Activated CD4-positive, alpha-beta T cell treated with anti-CD3 and anti-CD28 coated beads, Interleukin-2, Interleukin-6, amounts not matched to agents 100 ng/mL and 50 ng/mL, durations not matched to agents 16 hours and 8 hours (primary cell): ENCODE measurements around the gene CHD5.
"Not testable (repeated sequence)": the region's sequence is repeated elsewhere in the genome, so short reads cannot be mapped to it uniquely, and the experiment has no call there.

ENCODE experiments used
- DNase-seq: peaks from one replicate; pipeline ENCODE4 v3.0.0-alpha.2; 2020

The CHD5 gene

DNA sequence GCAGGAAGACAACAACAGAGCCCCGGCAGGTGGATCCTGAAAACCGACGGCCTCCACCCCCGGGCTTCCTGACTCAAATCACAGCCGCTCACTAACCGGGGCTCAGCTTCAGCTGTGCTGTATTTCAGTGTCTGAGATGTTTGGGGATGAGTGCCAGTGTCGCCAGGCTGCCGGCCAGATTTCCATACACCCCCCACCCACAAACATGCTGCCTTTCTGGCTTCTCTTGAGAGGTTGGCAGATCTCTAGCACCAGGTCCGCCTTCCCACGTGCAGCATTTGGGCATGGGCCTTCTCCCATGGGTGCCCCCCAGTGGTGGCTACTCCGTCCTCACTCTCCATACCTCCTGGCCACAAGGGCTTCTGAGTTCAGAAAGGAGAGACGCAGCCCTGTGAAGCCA is 99.7 kb downstream of the CHD5 start:
- no peak for DNase-seq

DNA sequence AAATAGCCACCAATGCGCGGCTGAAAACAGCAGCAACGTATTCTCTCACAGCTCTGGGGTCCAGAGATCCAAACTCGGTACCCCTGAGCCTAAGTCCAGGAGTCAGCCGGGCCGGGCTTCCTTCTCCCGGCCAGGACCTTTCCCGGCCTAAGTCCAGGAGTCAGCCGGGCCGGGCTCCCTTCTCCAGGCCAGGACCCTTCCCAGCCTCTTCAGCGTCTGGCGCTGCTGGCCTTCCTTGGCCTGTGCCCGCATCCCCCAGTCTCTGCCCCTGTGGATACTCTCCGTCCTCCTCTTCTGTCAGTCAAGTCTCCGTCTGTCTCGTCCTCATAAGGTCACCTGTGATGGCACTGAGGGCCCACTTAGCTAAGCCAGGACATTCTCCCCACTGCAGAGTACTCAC is 102.2 kb downstream of the CHD5 start:
- DNase-seq: no peak

- DNase-seq: no peak
Measured at GRCh38 chr1:6077506-6077905, 102.6 kb downstream of the CHD5 start.

- DNase-seq: not testable (repeated sequence)
Measured at GRCh38 chr1:6077061-6077460, 103.1 kb downstream of the CHD5 start.

DNA sequence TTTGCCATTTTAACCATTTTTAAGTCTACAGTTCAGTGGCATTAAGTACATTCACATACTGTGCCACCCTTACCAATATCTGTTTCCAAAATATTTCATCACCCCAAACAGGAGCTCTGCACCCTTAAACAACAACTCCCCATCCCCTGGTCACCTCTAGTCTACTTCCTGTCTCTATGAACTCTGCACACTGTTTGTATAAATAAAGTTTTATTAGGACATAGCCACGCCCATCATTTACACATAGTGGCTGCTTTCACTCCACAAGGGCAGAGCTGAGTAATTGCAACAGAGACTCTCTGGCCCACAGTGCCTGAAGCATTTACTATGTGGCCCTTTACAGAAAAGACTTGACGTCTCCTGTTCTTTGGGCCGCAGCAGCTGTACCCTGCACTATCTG is 104.4 kb downstream of the CHD5 start:
- DNase-seq: peak; percentile 27

DNA sequence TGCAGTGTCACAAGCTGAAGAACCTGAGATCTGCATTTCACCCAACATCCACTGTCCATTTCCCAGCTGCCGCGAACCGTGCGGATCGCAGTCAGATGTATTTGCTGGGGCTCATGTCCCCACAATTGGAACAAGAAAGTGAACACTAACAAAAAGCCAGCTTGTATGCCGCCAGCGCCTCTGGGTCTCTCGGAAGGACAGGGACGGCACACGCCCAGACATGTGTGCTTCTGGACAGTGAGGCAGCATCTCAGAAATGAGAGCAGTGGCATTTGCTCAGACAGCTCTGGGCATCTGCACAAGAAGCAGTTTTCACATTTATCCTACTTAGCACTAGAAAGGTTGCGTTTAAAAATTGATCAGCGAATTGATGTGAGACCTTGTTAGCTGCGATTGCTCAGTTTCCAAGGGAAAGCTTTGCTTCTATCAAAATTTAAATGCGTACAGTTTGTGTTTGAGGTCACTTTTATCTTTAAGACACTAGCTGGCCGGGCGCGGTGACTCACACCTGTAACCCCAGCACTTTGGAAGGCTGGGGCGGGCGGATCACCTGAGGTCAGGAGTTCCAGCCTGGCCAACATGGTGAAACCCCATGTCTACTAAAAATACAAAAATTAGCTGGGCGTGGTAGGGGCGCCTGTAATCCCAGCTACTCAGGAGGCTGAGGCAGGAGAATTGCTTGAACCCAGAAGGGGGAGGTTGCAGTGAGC is 105.8 kb downstream of the CHD5 start:
- no peak for DNase-seq

- DNase-seq: no peak
Measured at GRCh38 chr1:6073480-6074053, 106.6 kb downstream of the CHD5 start.

GRCh38 chr1:6072774-6073479 is 107.2 kb downstream of the CHD5 start:
- no peak for DNase-seq

GRCh38 chr1:6071219-6071618 is 108.9 kb downstream of the CHD5 start:
- DNase-seq: no peak

GRCh38 chr1:6070450-6070974 is 109.6 kb downstream of the CHD5 start:
- DNase-seq: no peak

- no peak for DNase-seq
Measured at GRCh38 chr1:6069573-6069972, 110.5 kb downstream of the CHD5 start.

DNA sequence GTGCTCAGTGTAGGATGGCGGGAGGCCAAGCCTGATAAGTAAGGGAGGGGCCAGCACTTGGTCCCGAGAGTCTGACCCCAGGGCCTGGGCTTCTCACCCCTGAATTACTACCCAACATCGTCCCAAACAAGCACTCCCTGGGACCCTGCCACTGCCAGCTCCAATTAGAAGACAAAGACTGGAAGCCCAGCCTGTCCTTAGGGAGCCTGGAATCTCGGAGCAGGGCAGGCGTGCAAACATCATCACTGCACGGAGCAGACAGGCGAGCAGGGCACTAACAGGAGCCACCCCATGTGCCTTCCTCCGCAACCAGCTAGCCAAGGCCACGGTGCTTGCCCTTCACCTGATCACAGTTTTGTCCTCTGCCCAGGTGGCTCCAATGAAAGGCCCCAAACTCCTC is 111.2 kb downstream of the CHD5 start:
- DNase-seq: no peak

GRCh38 chr1:6068073-6068472 is 112.0 kb downstream of the CHD5 start:
- DNase-seq: no peak

DNA sequence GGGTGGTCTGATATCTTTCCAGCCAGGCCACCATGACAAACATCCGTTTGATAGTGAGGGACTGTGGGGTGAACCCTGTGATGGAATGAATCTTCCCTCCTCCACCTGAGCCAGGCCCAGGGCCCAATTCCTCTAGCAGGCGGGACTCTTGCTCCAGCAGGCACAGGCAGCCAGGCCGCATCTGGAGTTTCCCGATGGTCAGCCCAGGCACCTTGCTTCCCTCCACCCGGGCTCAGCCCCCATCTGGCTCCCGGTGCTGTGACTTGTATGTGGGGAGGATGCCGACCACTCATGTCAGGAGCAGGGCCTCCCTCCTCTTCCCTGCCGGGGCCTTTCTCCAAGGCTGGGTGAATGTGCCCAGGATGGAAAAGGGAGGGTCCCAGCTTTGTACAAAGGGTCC is 113.4 kb downstream of the CHD5 start:
- DNase-seq: no peak

GRCh38 chr1:6065093-6065858 is 114.8 kb downstream of the CHD5 start:
- DNase-seq: no peak

- DNase-seq: not testable (repeated sequence)
Measured at GRCh38 chr1:6063532-6064053, 116.5 kb downstream of the CHD5 start.

DNA sequence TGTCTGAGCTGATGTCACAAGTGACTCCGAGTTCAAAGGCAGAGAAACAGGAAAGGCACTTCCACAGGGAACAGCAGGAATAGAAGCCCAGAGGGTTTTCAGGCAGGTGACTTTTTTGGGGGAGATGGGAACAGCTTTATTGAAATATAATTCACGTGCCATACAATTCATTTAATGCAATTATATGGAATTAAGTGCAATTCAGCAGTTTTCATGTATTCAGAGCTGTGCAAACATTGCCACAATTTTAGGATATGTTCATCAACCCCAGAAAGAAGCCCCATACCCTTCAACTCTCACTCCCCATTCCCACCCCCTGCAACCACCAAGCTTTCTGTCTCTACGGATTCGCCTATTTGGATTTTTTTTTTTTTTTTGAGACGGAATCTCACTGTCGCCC is 117.5 kb downstream of the CHD5 start:
- DNase-seq: no peak

DNA sequence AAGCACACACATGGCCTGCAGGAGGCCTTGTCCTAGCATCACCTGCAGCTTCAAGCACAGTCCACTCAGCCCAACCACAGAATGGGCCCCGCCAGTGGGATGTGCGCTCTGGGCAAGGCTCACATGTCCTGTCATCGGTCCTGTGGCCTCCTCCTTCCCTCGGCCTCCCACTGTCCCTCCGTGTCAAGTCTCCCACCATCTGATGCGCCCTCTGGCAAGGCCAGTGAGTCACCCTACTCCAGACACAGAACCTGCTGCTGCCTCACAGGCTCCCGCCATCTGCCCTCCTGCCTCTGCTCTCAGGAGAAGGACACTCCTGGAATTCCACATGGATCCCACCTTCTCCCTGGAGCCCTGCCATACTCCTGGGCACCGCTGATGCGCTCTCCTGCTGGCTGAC is 120.3 kb downstream of the CHD5 start:
- DNase-seq: no peak

- no peak for DNase-seq
Measured at GRCh38 chr1:6057170-6057845, 122.8 kb downstream of the CHD5 start.

GRCh38 chr1:6056572-6056948 is 123.6 kb downstream of the CHD5 start:
- no peak for DNase-seq

DNA sequence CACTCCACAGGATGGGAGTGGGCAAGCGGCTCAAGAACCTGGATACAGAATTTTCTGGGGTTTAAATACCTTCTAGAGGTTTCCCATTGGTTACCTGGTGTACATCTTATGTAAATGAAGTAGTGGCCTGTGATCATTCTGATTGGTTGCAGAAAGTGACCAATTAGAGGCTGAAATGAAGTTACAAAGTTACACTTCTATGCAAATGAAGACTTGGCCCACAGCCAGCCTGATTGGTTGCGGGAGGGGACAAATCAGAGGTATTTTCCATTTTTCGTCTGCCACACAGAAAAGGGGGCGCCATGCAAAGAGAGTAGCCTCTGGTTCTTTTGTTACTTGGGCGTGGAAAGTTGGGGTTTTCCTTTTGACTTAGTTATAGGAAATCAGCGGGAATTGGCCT is 125.5 kb downstream of the CHD5 start:
- DNase-seq: no peak

GRCh38 chr1:6053206-6053546 is 126.9 kb downstream of the CHD5 start:
- no peak for DNase-seq
